Activated gamma-delta T cell (primary cell): ENCODE results near the gene ZDHHC11.
"Not testable (repeated sequence)": the region's sequence is repeated elsewhere in the genome, so short reads cannot be mapped to it uniquely, and the experiment has no call there.

Experiments used
- DNase-seq: peaks from one replicate; lab custom pipeline; 2025; lab: John Stamatoyannopoulos, UW

Gene ZDHHC11

DNA sequence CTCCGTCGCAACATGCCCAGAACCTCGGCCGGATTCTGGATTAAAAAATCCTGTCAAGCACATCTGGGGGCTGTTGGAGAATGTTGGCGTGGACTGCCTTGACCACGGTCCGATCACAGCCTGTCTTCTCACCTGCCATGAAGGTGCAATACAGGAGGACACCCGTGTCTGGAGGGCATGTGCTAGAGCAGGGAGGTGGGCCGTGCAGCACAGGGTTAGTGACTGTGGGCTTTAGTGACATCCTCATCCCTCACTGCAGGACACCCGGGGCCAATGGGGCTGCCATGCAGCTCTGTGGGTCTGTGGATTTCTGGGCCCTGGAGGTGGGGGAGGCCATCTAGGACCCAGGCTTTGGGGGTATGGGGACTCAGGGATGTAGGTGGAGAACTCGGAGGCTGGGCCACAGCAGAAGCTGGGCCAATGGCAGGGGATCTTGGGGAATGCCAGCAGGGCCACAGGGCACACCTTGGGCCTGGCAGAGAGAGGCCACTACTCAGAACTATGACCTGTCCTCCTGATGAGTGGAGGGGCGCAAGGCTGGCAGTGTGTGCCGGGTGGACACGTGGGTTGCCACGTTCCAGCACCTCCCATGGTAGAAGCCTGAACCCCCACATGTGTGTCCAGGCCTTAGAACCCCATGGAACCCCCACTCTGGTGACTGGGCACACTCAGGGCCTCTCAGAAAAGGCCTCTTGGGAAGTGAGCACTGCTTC lies 89.6 kb downstream of the ZDHHC11 start:
- DNase-seq = no peak

DNA sequence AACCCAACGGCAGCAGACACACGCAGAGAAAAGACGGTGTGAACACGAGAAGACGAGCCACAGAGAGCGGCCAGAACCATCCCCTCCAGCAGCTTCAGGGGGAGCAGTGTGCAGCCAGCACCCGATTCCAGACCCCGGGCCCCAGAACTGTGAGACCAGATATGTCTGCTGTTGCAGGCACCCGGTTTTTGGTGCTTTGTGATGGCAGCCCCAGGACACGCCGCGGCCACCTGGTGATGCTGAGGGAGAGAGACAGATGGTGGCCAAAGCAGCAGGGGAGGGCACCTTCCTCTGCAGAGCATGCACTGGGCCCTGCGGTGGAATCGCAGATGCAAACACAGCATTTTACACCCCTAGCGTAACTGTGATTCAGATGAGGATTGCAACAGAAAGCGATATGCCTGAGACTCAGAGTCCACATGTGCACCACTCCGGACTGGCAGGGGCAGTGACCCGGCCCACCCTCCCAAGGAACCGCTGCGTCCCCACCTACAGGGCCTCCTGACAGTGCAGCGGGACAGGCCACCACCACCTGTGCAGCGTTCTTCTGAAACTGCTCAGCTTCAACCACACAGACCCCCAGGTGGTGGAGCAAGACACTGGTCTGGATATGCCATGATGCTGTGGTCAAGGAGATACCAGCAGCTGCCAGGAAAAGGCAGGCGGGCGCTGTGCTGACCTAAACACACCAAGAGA lies 90.3 kb downstream of the ZDHHC11 start:
- no peak for DNase-seq

DNA sequence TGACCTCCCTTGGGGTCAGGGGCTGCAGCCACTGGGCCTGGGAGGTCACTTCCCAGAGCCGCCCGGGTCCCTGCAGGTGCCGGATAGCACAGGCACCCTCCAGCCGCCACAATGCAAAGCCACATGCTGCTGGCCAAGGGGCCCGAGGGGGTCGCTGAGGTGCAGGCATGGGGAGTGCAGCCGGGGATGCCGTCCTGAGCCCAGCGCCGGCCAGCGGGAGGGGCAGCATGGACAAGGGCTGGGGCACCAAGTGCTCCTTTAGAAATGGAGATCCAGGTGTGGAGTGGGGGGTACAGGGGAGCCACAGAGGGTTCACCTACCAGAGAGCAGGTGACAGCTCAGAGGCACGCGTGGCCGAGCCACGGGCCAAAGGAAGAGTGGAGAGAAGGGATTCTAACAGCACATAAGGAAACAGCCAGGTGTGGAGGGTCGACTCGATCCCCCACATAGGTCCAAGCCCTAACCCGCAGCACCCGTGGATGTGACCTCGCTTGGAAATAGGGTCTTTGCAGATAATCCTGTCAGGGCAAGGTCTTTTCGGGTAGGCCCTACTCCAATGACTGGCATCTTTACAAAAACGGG lies 90.9 kb downstream of the ZDHHC11 start:
- no peak for DNase-seq

DNA sequence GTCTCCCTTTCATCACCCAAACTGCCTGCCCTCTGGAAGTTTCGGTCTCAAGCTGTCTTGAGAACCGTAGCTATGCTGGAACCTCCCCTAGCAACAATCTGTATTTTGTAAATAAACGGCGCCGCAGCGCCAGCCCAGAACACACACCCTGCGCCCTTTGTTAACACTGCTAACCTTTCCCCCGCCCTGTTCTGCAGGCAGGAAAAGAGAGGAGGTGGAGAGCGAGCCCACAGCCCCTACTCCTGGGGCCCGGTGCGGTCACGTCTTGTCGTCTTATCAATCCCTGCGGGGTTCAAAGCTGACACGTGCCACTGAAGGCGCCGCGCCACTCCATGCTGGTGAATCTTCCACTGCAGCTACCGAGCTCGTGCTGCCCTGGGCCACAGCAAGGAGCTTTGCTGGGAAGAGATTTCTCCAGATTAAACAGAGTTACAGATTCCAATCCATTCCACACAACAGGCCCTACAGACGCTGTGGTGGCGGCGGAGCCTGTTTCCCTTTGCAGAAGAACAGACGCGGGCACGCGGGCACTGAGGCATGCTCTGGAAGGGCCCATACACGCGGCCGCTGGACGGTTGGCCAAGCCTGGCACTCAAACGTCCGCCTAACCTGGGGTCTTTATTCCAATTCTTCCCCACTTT lies 91.6 kb downstream of the ZDHHC11 start:
- no peak for DNase-seq

DNA sequence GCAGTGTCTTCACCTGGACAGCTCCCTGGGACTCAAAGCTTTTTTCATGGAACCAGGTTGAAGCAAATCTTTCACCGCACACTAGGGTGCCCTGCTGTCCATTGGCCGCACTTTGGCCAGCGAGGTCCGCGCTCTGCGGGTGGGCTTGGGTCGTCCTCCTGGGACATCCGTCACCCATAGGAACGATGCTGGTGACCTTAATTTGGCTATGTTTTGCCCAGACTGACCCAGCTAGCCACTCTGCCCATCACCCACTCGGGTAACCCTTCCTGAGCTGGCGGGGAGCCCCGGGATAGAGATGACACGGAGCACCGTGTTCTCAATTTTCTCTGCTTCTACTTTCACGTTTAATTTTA lies 92.1 kb downstream of the ZDHHC11 start:
- no peak for DNase-seq

DNA sequence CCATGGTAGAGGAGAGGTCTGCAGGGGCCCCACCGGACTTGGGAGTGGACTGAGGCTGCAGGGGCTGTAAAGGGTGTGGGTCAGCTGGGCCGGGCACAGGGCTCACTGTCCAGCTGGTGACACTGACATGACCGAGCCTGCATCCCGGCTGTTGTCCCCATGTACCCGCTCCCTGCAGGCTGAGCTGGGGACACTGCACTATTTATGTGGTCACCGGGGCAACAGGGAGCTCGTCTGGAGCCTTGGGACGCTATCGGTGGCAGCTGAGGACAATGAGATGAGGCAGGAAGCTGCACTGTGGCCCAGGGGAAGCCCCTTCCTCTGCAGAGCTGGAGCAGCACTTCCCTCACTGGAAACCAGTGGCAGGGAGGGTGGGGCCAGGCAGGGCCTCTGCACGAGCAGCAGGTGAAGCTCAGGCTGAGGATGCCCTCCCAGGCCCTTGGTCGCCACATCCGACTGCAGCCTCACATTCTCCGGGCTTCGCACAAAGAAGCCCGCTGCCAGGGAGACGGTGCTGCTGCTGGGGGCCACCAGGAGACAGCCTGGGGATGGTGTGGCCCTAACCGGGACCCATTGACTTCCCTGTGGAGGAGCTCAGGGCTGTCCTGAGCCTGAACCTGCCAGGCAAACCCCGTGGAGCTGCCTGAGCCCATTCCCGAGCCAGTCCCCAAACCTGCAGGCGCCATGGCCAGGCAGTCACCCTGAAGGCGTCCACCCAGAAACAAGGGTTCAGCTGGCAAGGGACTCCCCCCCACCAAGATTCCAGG lies 92.7 kb downstream of the ZDHHC11 start:
- no peak for DNase-seq

DNA sequence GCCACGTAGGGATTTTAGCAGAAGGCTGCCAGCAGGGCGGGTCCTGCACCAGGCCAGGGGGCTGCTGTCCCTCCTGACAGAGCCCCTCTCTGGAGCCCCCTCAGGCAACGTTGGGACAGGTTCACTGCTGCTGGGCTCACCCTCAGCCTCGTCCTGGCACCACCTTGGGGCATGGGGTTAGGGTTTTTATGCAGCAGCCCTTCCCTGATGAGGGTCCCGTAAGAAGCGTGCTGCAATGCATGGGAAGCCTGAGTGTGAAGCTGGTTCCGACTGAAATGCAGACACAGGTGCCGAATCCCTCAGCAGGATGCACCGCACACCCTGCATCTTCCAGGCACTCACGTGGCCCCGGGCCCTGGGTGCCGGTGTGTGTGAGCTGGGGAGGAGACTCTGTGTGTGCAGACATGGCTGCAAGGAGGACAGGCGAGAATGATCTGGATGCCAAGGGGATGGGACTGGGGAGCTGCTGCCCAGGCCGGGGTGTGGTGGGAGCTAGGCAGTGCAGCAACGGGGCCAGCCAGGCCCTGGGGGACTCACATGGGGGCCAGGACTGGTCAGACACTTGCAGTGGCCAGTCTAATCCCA lies 93.3 kb downstream of the ZDHHC11 start:
- DNase-seq = no peak

DNA sequence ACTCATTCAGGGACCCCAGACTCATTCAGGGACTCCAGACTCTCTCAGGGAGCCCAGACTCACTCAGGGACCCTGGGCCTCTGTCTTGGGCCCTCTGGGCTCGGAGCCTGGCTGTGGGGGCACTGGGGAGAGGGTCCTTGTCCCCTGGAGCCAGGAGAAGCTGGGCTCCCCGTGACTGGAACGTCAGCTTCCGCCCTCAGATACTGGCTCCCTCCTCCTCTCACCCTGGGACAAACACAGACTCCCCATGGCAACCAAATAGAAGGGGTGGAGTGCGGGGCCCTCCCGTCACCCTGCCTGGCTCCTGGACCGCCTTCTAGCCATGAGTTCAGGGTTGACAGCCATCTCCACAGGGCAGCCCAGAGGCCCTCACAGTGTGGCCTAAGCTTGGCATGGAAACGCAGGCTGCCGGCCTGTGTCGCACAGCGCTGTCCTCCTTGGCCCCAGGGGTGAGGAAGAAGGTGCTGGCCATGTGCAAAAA lies 93.9 kb downstream of the ZDHHC11 start:
- no peak for DNase-seq

DNA sequence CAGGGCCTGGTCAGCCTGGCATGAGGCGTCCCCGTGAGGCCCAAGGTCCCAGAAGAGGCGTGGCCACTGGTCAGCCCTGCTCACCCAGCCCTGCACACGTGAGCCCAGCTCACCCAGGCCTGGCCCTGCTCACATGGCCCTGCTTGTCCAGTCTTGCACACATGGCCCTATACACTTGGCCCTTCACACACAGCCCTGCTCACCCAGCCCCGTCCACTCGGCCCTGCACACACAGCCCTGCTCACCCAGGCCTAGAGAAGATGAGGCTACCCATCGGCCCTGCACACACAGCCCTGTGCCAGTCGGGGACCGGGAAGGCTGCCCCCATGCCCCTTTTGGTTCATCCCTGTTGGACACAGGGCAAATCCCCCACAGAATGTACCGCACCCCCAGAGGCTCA lies 94.6 kb downstream of the ZDHHC11 start:
- no peak for DNase-seq

DNA sequence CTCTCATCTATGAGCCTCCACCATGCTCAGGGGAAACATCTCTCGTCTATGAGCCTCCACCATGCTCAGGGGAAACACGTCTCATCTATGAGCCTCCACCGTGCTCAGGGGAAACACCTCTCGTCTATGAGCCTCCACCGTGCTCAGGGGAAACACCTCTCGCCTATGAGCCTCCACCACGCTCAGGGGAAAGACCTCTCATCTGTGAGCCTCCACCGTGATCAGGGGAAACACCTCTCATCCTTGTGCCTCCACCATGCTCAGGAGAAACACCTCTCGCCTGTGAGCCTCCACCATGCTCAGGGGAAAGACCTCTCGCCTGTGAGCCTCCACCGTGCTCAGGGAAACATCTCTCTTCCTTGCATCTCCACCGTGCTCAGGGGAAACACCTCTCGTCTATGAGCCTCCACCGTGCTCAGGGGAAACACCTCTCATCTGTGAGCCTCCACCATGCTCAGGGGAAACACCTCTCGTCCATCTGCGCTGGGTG lies 96.6 kb downstream of the ZDHHC11 start:
- not testable (repeated sequence) for DNase-seq

DNA sequence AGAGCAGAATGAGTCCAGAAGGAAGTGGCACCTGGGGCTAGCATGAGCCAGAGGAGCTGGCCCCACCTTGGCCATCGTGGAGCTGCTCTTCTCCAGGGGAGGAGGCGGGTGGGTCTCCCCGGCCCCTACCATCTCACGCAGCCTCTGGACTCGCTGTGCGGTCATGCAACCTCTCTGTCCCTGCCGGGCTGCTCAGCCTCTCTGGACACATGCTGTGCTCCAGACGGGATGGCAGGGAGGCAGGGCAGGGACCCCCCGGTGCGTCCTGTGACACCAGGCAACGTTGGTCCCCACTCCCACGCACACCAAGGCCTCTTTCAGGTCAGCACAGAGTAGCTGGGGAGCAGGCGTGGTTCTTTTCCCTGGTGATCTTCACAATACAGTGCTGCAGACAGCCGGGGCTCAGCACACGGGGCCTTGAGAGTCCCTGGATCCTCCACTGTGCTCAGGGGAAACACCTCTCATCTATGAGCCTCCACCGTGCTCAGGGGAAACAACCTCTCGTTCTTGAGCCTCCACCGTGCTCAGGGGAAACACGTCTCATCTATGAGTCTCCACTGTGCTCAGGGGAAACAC lies 97.1 kb downstream of the ZDHHC11 start:
- DNase-seq = not testable (repeated sequence)

DNA sequence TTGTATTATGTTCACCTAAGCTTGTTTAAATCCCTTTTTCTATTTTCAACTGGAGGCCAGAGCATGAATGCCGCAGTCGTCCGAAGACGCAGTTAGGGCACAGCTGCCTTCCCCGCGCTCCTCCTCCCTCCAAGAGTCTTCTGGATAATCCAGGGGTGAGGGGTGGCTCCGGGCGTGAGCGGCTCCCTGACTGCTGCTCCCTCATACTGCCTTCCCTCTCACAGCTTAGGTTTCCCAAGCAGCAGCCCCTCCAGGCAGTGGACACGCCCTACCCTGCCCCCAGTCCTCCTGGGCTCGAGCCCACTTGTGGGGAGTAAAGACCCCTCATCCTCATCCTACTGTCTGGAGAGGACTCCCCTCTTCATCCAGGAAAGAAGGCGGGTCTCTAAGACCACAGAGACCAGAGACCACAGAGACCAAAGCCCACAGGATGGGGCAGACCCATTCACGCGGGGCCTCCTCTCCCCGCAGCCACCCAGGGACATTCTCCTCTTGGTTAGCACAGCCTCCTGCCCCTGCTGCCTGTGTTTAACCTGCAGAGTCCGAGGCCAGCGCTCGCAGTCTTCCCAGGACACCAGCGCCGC lies 98.2 kb downstream of the ZDHHC11 start:
- DNase-seq = not testable (repeated sequence)

DNA sequence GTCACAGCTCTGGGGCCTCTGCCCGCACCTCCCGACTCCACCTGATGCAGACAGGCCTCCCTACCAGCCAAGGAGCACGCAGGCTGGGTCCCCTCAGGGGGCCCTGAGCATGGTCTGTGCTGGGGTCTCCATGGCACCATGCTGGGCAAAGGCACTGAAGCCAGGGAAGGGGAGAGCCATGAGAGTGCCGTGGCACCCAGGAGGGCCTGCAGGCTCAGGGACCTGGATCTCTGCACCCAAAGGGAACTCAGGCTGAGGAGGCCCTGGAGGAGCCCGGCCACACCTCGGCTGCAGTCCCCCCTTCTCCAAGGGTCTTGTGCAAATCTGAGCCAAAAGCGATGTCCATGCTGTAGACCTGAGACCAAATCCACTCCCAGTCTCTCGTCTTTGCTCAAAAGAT lies 98.8 kb downstream of the ZDHHC11 start:
- DNase-seq = not testable (repeated sequence)

DNA sequence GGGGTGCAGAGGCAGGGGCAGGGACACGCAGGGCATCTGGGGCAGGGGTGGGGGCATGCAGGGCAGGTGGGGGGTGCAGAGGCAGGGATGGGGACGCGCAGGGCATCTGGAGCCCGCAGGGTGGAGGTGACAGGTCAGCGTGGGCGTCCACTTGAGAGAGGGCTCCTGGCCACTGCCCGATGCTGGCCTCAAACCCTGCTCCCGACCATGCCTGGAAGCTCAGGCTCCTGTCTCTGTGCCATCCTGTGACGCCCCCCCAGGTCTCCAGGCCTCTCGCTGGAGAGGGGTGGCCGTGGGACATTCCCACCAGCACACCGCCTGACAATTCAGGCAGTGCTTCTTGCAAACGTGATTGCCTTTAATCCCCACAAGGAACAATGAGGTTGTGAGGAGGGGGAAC lies 99.3 kb downstream of the ZDHHC11 start:
- DNase-seq = no peak

DNA sequence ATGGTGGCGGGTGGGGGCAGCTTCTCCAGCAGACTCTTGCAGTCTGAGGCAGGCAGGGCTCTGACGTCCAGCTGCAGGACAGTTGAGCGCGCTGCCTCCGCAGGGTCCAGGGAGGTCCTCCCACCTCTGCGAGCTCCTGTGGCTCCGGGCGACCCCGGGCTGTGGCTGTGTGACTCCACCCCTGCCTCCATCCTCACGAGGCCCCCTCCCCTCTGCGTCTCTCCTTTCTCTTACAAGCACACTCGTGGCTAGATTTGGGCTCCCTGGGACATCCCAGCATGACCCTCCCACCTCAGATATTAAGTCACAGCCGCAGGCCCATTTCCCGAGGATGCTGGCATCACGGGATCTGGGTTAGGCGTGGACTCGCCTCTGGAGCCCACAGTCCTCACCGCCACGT lies 100.6 kb downstream of the ZDHHC11 start:
- DNase-seq = not testable (repeated sequence)

DNA sequence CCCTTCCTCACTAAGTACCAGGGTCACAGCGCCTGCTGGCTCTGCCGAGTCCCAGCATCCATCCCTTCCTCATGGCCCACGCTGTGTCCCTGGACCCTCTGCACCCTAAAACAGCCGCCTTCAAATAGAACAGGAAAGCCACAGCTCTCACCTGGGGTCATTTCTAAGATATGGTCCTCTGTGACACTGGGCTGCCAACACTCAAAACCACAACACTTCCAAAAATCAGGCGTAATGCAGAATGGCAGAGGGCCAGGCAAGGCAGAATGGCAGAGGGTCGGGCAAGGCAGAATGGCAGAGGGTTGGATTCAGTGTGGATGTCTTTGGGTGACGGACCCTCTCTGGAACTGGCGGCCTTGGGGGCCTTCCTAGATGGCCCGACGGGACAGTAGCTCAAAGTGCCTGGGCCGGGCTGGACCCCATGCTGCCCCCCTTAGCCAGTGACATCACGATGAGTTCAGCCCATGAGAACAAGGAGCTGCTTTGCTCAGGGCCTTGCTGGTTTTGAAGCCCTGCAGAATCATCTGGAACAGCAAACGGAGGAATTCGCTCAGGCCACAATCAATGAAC lies 101.6 kb downstream of the ZDHHC11 start:
- DNase-seq = no peak

DNA sequence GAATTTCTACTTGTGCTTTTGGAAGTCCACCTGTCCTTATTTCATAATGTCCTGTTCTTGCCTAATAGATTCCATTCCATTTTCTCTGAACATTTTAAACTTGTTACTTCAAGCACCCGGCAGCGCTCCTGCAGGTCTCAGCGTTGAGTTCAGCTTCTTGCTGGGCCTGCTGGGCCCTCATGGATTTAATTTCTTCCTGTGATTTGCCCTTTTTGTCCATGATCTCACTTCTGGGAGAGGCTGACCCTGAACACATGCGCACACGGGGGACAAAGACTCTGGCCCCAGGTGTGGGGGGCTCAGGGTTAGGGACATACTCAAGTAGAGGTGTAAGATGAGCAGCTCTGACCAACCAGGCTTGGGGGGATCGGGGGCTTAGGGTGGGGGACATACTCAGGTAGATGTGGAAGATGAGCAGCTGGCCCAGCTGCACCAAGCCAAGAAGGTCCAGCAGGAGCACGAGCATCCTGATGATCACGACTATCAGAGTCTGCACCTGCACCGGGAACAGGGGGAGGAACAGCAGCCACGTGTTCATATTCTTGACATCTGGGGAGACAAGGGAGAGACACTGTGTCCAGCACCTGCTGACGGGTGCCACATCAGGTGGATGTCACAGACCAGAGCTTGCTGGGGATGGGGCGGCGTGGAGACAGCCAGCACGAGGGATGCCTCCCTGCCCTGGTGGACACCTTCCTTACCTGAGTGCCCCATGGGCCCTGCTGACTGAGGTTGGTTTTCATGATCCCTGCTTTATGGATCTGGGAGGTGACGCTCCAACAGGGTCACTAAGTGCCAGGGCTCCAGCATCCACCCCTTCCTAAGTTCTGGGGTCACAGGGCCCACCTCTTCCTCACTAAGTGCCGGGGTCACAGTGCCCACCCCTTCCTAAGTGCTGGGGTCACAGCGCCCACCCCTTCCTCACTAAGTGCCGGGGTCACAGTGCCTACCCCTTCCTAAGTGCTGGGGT lies 102.5 kb downstream of the ZDHHC11 start:
- DNase-seq = not testable (repeated sequence)

DNA sequence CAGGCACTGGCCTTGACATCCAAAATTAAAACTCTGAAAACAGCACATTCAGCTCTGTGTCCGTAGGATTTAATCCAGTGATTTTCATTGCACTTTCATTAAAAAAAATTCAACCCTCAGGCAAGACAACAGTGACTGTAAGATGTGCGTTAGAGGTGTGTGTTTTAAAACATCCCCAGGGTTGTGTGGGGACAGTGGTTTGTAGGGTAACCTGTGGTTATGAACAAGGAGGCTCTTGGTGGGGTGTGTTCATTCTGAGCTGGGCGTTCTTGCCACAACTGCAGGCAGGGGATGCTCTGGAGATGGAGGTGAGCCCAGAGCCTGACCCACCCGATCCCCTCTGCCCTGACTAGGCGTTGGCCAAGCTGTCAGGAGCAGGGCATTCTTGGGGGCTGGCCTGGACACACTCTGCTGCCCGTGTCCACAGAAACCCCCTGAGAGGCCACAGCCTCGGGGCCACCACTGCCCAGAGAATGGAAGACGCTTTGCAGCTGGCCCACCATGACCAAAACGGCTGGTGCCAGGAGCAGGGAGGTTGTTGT lies 103.4 kb downstream of the ZDHHC11 start:
- DNase-seq = not testable (repeated sequence)

DNA sequence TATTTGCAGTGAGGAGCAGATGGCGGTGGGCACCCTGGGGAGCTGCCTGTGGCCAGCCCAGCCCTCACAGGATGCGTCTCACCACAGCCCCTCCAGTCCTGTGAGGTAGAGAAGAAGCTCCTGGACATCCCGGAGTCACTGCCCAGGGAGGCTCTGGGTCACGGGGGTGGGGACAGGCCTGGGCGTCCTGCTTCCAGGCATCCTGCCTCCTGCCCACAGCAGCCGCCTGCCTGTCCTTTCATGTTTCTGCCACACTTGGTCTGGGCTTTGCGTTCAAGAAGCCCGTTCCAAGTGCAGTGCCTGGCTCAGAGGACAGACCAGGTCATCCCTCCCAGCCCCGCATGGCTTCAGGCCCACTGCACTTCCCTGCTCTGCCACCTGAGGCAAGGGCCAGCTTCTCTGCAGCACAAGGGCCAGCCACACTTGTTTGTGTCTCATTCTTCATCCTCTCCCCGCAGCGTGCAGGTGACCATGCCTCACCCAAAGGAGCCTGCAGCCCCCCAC lies 104.5 kb downstream of the ZDHHC11 start:
- DNase-seq = no peak
